Endodermal cell (in vitro differentiated cells): ENCODE data around the gene SREBF1. TPM values are rescaled to one million over a fixed set of nuclear protein-coding genes. Genes with fewer than 3 reads are reported as not detected.

Experiments
- DNase-seq: peaks from one replicate; pipeline ENCODE4 v3.0.0-alpha.2; 2017
- H3K27ac ChIP-seq: 2 replicates; pipeline ENCODE4 v1.5.1; 2013; ENCODE audit warnings: mild to moderate bottlenecking, low read depth, low read length, moderate library complexity
- H3K27me3 ChIP-seq: 2 replicates; pipeline ENCODE4 v1.6.1; 2013; ENCODE audit warnings: mild to moderate bottlenecking, low read length, moderate library complexity; ENCODE audit not compliant: insufficient read depth, control insufficient read depth, poor library complexity, severe bottlenecking
- H3K36me3 ChIP-seq: 2 replicates; pipeline ENCODE4 v1.7.0; 2013; ENCODE audit warnings: mild to moderate bottlenecking, low read length, moderate library complexity; ENCODE audit not compliant: control insufficient read depth, insufficient read depth
- H3K4me1 ChIP-seq: one replicate; pipeline ENCODE4 v1.7.0; 2013; ENCODE audit warnings: low read length; ENCODE audit not compliant: control insufficient read depth, insufficient read depth
- H3K4me3 ChIP-seq: 2 replicates; pipeline ENCODE4 v1.5.1; 2013; ENCODE audit warnings: mild to moderate bottlenecking, low read length, moderate library complexity
- H3K9ac ChIP-seq: 2 replicates; pipeline ENCODE4 v1.6.1; 2013; ENCODE audit warnings: mild to moderate bottlenecking, low read length, moderate library complexity; ENCODE audit not compliant: poor library complexity, severe bottlenecking; ENCODE audit errors: extremely low read depth
- H3K9me3 ChIP-seq: 2 replicates; pipeline ENCODE4 v1.6.1; 2013; ENCODE audit warnings: mild to moderate bottlenecking, low read length, moderate library complexity; ENCODE audit not compliant: control insufficient read depth
- H3K27ac Mint-ChIP-seq: 2 replicates; pipeline ENCODE4 v1.8.0; 2020; ENCODE audit warnings: mixed read lengths
- H3K27me3 Mint-ChIP-seq: 2 replicates; pipeline ENCODE4 v1.8.0; 2021; ENCODE audit warnings: mild to moderate bottlenecking, mixed read lengths; ENCODE audit not compliant: insufficient read depth
- H3K36me3 Mint-ChIP-seq: 2 replicates; pipeline ENCODE4 v1.8.0; 2020; ENCODE audit warnings: low read depth, mixed read lengths
- H3K4me1 Mint-ChIP-seq: 2 replicates; pipeline ENCODE4 v1.8.0; 2020; ENCODE audit warnings: mixed read lengths
- H3K4me3 Mint-ChIP-seq: 2 replicates; pipeline ENCODE4 v1.8.0; 2020; ENCODE audit warnings: mild to moderate bottlenecking, moderate library complexity, mixed read lengths
- H3K9me3 Mint-ChIP-seq: 2 replicates; pipeline ENCODE4 v1.8.0; 2020; ENCODE audit warnings: mild to moderate bottlenecking, mixed read lengths
- WGBS, 2 experiments: methylation state at CpG; one replicate each; pipeline versions ENCODE4 v1.1.5 to v1.1.7; 2013; ENCODE audit warnings: missing lambda C conversion rate in 2 of 2, mixed read lengths in 1 of 2; ENCODE audit not compliant: insufficient coverage in 1 of 2, insufficient read length in 1 of 2; 5-methylcytosine and 5-hydroxymethylcytosine counted together
- microRNA-seq: library from miRNA; unstranded; fragments of <30 nt; microRNA quantifications from one replicate; pipeline ENCODE4 v1.2.0, GENCODE V29; 2020; ENCODE audit warnings: borderline microRNAs expressed
- total RNA-seq, 2 donors: library from RNA; stranded (reverse); fragmentation: NEBNext Ultra II Directional in 1 of 2; extraction: Animal tissue kit (Norgen Biotek cat#: 25700) in 1 of 2; gene quantifications; 2 replicates in 1 of 2; 3 replicates in 1 of 2; pipeline ENCODE4 v1.2.1, GENCODE V29; 2021
- TF ChIP-seq, protein P1 (sequence below): fragments of 200-600 bp; sonication (generic); conservative IDR thresholded peaks from 2 replicates; pipeline ENCODE4 v1.5.0; 2021; ENCODE audit warnings: antibody characterized with exemption, mild to moderate bottlenecking

SREBF1 gene
- total RNA-seq, 2 donors from 2014 or later: 39.0 to 58.2 TPM

DNA sequence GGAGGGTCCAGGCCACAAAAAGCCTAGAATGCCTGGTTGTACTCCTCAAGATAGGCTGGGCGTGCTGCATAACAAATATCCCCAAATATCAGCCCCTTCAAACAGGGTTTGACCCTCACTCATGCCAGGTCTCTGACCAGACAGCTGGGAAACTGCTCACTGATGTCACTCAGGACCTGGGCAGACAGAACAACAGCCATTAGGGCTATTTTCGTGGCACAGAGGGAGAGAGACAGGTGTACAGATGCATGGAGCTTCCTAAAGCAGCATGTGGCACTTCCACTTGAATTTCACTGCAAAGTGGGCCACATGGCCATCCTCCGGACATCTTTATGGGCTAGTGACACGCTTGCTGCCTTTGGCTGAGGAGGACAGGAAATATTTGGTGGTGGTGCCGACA is 73.1 kb downstream of the SREBF1 start:
- TF ChIP-seq, protein P1, sequence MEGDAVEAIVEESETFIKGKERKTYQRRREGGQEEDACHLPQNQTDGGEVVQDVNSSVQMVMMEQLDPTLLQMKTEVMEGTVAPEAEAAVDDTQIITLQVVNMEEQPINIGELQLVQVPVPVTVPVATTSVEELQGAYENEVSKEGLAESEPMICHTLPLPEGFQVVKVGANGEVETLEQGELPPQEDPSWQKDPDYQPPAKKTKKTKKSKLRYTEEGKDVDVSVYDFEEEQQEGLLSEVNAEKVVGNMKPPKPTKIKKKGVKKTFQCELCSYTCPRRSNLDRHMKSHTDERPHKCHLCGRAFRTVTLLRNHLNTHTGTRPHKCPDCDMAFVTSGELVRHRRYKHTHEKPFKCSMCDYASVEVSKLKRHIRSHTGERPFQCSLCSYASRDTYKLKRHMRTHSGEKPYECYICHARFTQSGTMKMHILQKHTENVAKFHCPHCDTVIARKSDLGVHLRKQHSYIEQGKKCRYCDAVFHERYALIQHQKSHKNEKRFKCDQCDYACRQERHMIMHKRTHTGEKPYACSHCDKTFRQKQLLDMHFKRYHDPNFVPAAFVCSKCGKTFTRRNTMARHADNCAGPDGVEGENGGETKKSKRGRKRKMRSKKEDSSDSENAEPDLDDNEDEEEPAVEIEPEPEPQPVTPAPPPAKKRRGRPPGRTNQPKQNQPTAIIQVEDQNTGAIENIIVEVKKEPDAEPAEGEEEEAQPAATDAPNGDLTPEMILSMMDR: no peak
- no peaks in the 10 kb centered on the region for H3K27me3 Mint-ChIP-seq
- H3K4me1 Mint-ChIP-seq: peaks cover 1% of the 10 kb centered on the region
- H3K9ac ChIP-seq: no peak overlapping the region
- H3K36me3 Mint-ChIP-seq: peaks cover 16% of the 10 kb centered on the region
- H3K4me3 Mint-ChIP-seq: no peak overlapping the region
- peaks cover 4% of the 10 kb centered on the region for H3K4me1 ChIP-seq
- DNase-seq: no peak
- H3K36me3 ChIP-seq: peaks cover 19% of the 10 kb centered on the region
- WGBS, 2 experiments: 95 to 100% methylated on average over 4 to 5 of the region's 5 CpGs
- no peak overlapping the region for H3K4me3 ChIP-seq
- H3K27ac ChIP-seq: no peak overlapping the region
- no peak overlapping the region for H3K27ac Mint-ChIP-seq
- H3K9me3 Mint-ChIP-seq: no peaks in the 10 kb centered on the region
- H3K9me3 ChIP-seq: no peaks in the 10 kb centered on the region
- no peaks in the 10 kb centered on the region for H3K27me3 ChIP-seq

DNA sequence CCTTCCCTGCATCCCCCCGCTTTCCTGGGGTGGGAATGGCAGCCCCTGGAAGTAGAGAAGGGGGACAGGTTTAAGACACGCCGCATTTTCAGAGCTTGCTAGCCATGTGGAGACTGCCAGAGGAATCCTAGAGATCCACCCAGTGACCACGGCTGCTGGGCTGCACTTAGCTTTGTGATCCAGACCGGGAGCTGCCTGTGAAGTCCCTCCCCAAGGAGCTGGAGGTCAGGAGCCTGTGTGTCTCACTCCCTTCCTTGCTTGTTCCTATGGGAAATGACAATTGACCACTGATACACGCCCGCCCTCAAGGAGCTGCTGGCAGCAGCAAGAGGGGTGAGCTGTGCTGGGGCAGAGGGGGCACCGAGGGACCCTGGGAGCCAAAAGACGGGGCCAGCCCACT is 73.7 kb downstream of the SREBF1 start:
- H3K27ac Mint-ChIP-seq: no peak overlapping the region
- no peaks in the 10 kb centered on the region for H3K9me3 Mint-ChIP-seq
- Histone ChIP-seq H3K4me3 (no peak overlapping the region), H3K4me1 (peaks cover 4% of the 10 kb centered on the region), H3K9me3 (no peaks in the 10 kb centered on the region), H3K27ac (peak overlapping the region; percentile 41), H3K36me3 (peaks cover 22% of the 10 kb centered on the region), H3K27me3 (no peaks in the 10 kb centered on the region), H3K9ac (no peak overlapping the region)
- WGBS, 2 experiments: 72 to 84% methylated on average over 6 to 9 of the region's 9 CpGs
- peaks cover 1% of the 10 kb centered on the region for H3K4me1 Mint-ChIP-seq
- no peak for DNase-seq
- TF ChIP-seq, protein P1: no peak
- H3K4me3 Mint-ChIP-seq: no peak overlapping the region
- no peaks in the 10 kb centered on the region for H3K27me3 Mint-ChIP-seq
- H3K36me3 Mint-ChIP-seq: peaks cover 16% of the 10 kb centered on the region

DNA sequence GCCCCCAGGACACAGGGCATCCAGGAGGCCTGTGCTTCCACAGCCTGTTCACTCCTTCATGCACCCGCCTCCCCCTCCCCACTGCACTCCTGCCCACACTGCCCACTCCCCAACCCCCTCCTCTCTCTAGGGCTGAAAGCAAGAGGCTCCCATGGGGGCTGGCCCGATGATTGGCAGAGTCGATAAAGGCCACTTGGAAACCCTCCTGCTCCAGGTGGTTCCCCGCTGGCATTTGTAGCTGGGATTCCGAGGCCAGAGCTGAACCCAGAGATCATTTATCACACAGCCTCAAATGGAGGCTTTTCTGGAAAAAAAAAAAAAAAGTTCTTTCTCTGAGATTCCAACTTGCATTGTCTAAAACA is 74.1 kb downstream of the SREBF1 start:
- Mint-ChIP-seq H3K36me3 (peaks cover 16% of the 10 kb centered on the region), H3K9me3 (no peaks in the 10 kb centered on the region), H3K27me3 (no peaks in the 10 kb centered on the region), H3K27ac (no peak overlapping the region), H3K4me3 (no peak overlapping the region), H3K4me1 (peaks cover 1% of the 10 kb centered on the region)
- Histone ChIP-seq H3K9me3 (no peaks in the 10 kb centered on the region), H3K27me3 (no peaks in the 10 kb centered on the region), H3K4me3 (no peak overlapping the region), H3K4me1 (peaks cover 4% of the 10 kb centered on the region), H3K36me3 (peaks cover 22% of the 10 kb centered on the region), H3K9ac (no peak overlapping the region), H3K27ac (peak overlapping the region; percentile 41)
- DNase-seq: no peak
- TF ChIP-seq, protein P1: no peak
- WGBS, 2 experiments: 68 to 84% methylated on average over 4 to 5 of the region's 5 CpGs

Small RNAs within 50 kb of the gene (microRNA-seq; reads per million reads assigned to microRNA genes)
- 21.5 reads per million, percentile 57 among the genes with 10 or more reads in this experiment for gene MIR33B
- gene MIR6777: not detected

Other genes with a start within 250 kb of the SREBF1 start
- 10 to 100 TPM; 38.3 to 52.7 TPM for gene PEMT, start 245.3 kb downstream of the SREBF1 start, total RNA-seq
- gene RAI1, start 155.5 kb downstream of the SREBF1 start, total RNA-seq: 10 to 100 TPM; 35.9 to 42.9 TPM
- gene TOM1L2, start 135.4 kb upstream of the SREBF1 start, total RNA-seq: 10 to 100 TPM; 10.2 to 11.5 TPM
- 1 to 10 TPM; 2.0 to 2.6 TPM for gene DRC3, start 135.9 kb upstream of the SREBF1 start, total RNA-seq
- 10 to 100 TPM; 31.4 to 50.8 TPM for gene ATPAF2, start 202.2 kb upstream of the SREBF1 start, total RNA-seq
- 10 to 100 TPM; 20.5 to 20.8 TPM for gene GID4, start 202.4 kb upstream of the SREBF1 start, total RNA-seq